H1 (cell line): ENCODE data around the gene PXDN. TPM values are rescaled to one million over a fixed set of nuclear protein-coding genes. Genes with fewer than 3 reads are reported as not detected.

Experiments
- CHD7 ChIP-seq: fragments of 300-600 bp; sonication (generic); IDR thresholded peaks from 2 replicates; pipeline ENCODE4 v1.7.1; 2012; ENCODE audit warnings: low read length, moderate library complexity, mild to moderate bottlenecking, inconsistent platforms; ENCODE audit not compliant: insufficient replicate concordance
- polyA plus RNA-seq, 7 experiments: library from polyadenylated mRNA; depleted of rRNA in 3 of 7; stranded (reverse) in 5 of 7; unstranded in 2 of 7; fragments of >200 nt in 5 of 7; fragments of 200-250 nt in 2 of 7; gene quantifications; 1 replicate in 5 of 7; 2 replicates in 1 of 7; 4 replicates in 1 of 7; pipeline versions ENCODE4 v1.2.1 to v1.2.3, GENCODE V29; 2011 to 2013; ENCODE audit warnings: missing spikeins in 2 of 7, mixed read lengths in 2 of 7
- total RNA-seq: library from RNA; stranded (reverse); fragmentation: NEBNext Ultra II Directional; extraction: Animal tissue kit (Norgen Biotek cat#: 25700); gene quantifications from 2 replicates; pipeline ENCODE4 v1.2.1, GENCODE V29; 2021

PXDN gene
- total and polyA plus RNA-seq, 2 of the 8 experiments (the other 6 are each of a cell fraction or from before 2014, with no cell fraction given), result 104 to 141 TPM

GRCh38 chr2:1773883-1774282, 29.6 kb upstream of the PXDN start (continued):
- no peak for TF ChIP-seq CHD7
